T follicular helper cell (primary cell): Measurements from ENCODE around the gene MIOX.
A peak's percentile ranks its signal among the peaks of the same experiment; 100 is the strongest.

Source experiments
- DNase-seq: peaks from one replicate; pipeline ENCODE4 v3.0.0-alpha.2; 2020; ENCODE audit warnings: low read depth
- total RNA-seq, 2 experiments: gene quantifications; one replicate each; lab custom pipeline; 2026; lab: John Stamatoyannopoulos, UW

MIOX gene
- 0.18 to 0.30 reads per million in 2 experiments for total RNA-seq

DNA sequence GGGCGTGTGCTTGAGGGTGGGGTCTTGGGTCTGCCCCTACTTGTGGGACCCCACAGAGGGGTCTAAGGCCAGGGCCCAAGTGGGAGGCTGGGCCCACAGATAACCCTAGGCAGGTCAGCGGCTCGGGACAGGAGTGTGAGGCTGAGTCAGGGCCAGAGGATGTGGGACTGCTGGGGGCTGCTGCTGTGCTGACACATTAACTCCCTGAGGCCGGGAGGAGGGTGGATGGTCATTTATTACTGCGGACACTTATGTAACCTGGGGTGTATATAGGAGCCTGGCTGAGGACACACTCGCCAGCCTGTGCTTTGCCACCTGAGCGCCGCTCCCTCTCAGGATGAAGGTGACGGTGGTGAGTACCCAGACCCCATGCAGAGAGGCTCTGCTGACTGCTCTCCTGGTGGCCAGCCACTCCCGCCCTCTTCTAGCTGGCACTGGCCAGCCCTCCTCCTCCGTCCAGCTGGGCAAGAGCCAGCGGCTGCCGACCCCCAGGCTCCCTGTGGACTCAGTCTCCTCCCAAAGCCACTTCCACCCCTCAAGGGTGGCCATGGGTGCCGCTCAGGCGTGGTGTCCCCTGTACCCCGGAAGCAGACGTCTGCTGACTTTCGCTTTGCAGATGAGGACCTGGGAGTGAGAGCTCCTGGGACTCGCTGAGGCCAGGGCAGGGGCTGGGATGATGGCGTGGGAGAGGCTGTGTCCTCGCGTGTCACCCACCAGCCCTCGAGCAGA is at the start of gene MIOX:
TSS of gene MIOX (plus strand) at position 299 of the 729 bp plus-strand sequence. CDS start at position 338, 39 bp downstream.
- no peak for DNase-seq

- DNase-seq: no peak
Measured at GRCh38 chr22:50437511-50438304, 49.0 kb upstream of the MIOX start.

DNA sequence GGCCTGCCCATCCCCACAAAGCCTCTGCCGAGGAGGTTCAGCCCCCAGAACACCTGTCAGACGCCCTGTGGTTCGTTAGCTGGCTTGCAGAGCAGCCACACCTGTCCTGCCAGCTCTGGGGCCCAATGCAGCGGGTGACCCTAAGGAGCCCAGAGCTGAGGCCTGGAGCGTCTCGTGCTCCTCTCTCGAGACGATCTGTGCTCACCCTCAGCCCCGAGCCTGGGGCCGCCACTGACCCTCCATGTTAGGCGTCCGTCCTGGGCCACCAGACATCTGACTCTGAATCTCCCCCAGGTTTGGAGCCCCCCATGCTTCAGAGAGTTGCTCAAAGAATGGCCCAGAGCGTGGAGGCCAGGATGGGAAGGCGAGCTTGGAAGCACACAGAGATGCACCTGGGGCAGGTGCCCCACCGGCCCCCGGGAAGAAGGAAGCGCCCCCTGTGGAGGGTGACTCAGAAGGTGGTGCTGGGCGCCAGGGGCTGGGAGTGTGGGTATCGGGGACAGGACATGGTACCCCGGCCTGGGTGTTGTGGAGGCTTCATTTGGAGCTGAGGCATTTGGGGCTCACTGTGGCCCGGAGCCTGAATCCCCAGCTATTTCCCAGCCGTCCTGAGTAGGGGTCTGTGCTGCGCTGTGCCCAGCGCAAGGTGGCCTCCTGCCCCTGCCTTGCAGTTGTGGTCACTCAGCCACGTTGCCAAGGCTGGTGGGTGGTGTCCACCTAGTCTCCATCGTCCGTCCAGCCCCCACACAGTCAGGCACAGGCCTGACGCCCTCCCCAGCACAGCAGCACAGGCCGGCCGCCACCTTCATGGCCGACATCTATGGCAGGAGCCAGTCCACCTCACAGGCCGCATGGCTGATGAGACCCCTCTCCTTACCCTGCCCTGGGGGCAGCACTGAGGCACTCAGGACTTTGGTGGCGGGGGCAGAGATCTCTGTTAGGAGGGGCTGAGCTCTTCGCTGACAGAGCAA is 48.1 kb upstream of the MIOX start:
- no peak for DNase-seq

GRCh38 chr22:50439314-50439870 is 47.3 kb upstream of the MIOX start:
- no peak for DNase-seq

GRCh38 chr22:50439871-50440331 is 46.8 kb upstream of the MIOX start:
- no peak for DNase-seq

- DNase-seq: no peak
Measured at GRCh38 chr22:50440544-50441249, 46.0 kb upstream of the MIOX start.

- no peak for DNase-seq
Measured at GRCh38 chr22:50441428-50441993, 45.1 kb upstream of the MIOX start.

- DNase-seq: no peak
Measured at GRCh38 chr22:50443197-50443596, 43.5 kb upstream of the MIOX start.

GRCh38 chr22:50443801-50444625 is 42.6 kb upstream of the MIOX start:
- DNase-seq: no peak

GRCh38 chr22:50444663-50445062 is 42.0 kb upstream of the MIOX start:
- DNase-seq: no peak

- DNase-seq: peak; percentile 27
Measured at GRCh38 chr22:50445071-50445879, 41.4 kb upstream of the MIOX start.

- no peak for DNase-seq
Measured at GRCh38 chr22:50445880-50446707, 40.6 kb upstream of the MIOX start.

DNA sequence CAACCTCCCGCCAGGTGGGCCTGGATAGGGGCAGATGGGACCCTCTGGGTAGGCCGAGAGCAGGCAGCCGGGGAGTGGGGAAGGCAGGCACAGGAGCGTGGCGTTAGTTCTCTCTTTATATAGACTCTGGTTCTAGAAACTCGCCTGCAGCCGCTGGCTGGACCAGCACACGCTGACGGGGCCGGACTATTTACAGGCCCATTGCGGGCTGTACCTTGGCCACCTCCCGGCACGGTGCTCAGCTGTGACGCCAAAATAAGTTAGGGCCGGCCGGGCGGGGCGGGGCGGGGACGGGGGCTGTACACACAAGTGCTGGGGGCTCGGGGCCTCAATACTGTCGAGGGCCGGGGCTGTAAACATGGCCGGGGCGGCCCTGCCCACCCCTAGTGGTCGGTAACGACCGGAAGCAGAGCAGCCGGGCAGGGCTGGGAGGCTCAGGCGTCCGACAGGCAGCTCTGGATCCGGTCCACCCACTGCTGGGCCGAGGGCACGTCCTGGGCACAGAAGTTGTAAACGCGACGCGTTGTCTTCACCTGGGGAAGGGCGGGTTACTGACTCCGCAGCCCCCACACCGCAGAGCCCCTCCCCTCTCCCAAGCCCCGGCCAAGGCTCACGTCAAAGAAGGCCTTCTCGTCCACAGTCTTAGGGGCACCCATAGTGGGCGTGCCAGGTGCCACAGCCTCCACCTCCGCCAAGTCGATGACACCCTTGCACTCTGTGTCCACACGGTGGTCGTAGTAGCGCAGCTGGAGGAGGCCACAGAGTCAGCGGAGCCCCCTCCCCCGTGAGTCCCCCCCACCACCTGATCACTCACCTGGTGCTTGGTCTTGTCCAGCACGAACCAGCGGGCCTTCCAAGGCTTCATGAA is 39.7 kb upstream of the MIOX start:
- DNase-seq: no peak

- DNase-seq: no peak
Measured at GRCh38 chr22:50447576-50448551, 38.8 kb upstream of the MIOX start.

- DNase-seq: no peak
Measured at GRCh38 chr22:50452649-50453048, 34.0 kb upstream of the MIOX start.
